Activated CD8-positive, alpha-beta memory T cell treated with anti-CD3 and anti-CD28 coated beads for 48 hours (primary cell): ENCODE measurements around the gene CILP.
"Not testable (repeated sequence)": the region's sequence is repeated elsewhere in the genome, so short reads cannot be mapped to it uniquely, and the experiment has no call there.

Experiments used
- DNase-seq, 3 experiments: peaks; one replicate each; pipeline ENCODE4 v3.0.0-alpha.2; 2020; ENCODE audit warnings: low read depth in 2 of 3, low spot score in 2 of 3

Gene CILP

GRCh38 chr15:65210770-65211481 is at the start of gene CILP:
Gene CILP (minus strand): TSS chr15:65211473. CDS start chr15:65209755, 1,718 bp downstream.
- DNase-seq = no peak

DNA sequence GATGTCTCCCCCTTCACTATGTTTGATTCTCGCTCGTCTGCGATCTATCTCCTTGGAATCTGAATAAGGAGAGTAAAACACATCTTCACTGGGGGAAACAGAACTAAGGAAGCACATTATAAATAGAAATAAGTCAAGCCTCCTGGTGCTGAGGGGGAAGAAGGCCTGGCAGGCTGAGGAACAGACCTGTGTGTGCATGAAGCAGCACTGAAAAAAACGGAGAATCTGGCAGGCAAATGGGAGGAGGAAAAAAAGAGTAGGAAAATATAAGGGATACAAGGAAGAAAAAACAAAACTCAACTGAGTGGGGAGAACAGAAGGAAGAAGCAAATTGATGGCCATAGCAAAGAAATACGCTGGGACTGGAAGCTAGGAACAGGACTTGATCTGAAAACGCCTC is 49.7 kb upstream of the CILP start:
- DNase-seq = no peak

GRCh38 chr15:65259367-65259797 is 48.1 kb upstream of the CILP start:
- no peak for DNase-seq

DNA sequence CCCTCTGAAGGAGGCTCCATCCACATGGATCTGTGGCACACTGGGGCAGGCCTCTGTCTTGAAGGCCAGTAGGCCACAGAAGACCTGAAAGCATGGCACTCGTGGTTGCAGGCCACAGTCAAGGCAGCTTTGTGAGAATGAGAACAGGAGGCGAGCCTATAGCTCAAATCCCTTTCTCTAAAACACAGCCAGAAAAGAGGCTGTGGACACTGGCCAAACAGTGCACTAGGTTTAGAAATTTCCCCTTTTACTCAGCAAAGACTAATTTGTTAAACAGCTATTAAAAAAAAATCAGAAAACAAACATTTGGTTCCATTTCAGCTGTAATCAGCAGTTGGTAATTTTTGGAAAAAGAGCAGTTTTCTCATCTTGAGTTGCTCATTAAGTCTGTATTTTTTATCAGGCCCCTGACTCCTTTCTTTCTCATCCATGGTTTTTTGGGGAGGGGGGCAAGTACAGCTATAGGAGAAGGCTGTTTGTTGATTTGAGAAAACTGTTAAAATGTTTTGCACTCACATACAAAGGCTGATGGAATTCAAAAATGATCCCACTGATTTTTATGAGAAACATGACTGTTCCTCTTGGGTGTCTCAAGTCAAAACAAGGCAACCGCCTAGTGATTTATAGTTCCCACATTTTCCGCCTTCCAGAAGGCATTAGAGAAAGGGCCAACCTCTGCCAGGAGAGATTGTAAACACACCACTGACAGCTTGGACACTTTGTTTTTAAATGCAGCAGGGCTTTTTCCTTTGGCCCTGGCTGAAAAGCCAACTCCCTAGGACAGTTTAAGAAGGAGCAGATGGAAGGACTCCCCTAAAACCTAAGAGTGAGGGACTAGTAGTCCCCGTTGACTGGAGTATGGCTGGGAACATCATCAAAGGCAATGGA is 47.3 kb upstream of the CILP start:
- no peak for DNase-seq

DNA sequence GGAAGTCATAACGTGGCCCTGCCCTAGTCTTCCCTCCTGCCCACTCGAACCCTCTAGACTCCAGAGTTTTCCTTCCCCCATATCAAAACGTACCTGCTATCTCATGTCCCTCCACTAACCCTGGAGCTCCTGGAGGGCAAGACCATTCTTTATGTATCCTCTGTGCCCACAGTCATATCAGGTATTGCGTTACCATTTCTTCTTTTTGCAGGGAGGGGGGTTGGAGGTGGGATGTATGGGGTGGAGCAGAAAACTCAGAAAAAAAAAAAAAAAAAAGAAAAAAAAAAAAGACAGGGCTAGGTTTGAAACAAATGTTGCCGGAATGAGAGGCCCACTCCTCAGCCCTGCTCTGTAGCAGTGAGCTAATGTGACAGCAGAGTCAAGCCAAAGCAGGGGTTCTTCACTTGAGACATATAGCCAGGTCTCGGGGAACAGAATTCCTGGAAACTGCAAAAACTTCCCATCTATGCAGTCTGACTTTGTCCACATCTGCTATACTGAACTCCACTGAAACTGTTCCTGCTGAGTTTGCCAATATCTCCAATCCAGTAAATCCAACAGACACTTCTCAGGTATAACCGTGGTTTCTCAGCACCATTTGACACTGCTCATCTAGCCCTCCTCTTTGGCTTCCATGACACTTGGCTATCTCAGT is 44.3 kb upstream of the CILP start:
- no peak for DNase-seq

DNA sequence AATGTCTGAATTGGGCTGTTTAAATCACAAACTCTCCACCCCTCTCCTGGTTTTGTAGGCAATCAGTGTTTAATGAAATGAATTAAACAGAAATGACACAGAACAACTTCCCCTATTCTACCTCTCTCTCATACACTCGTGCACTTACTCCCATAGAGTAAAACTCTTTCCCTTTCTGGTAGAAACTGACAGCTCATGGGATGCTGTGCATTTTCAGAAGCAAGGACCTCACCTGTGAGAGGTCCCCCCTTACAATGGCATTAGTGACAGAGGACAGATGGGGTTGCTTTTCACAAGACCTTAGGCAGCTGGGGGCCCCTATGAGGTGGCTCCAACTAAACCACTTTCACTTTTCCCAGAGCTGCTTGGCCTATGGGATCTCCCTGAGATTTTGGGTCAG is 43.5 kb upstream of the CILP start:
- no peak for DNase-seq

GRCh38 chr15:65254356-65254755 is 43.1 kb upstream of the CILP start:
- no peak for DNase-seq

- DNase-seq = peak; percentile 28 to 56 (median 49)
These were observed 38.4 kb upstream of the CILP start for GRCh38 chr15:65249641-65250040.

DNA sequence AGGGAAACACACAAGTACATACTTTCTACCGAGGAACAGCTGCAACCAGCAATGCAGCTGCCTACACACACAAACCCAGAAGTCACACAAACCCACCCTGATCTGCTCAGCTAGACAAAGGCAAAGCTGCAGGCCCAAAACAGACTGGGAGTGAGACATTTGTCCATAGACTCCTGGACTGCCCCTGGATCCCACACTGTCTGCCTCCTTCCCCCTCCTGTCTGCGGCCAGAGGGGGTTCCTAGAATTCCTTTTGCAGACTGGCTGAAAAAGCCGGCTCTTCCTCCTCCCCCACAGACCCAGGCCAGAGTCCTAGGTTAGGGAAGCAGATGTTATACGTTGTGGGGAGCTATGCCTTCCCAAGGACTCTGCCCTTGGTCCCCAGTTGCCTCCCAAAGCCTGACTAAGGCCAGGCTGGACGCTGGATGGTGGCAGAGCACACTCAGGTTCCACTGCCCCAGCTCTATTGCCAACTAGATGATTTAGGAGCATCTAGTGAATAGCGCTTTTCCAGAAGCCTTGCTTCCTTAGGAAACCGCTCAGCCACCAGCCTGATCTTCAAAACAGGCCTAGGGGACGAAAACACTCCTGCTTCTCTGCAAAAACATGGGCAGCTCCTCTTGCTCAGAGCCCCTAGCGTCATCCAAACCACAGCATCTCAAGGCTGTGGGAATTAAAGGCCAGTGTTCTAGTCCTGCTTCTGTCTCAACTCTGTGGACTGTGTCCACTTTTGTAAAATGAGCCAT is 37.4 kb upstream of the CILP start:
- DNase-seq = no peak

DNA sequence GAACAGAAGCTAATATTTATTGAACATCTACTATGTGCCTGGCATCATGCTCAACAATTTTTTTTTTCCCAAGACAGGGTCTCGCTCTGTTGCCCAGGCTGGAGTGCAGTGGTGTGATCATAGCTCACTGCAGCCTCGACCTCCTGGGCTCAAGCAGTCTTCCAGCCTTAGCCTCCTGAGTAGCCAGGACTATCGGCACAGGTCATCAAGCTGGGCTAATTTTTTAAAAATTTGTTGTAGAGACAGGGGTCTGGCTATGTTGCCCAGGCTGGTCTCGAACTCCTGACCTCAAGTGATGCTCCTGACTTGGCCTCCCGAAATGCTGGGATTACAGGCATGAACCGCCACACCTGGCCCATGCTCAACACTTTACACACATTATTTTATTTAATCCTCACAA is 35.7 kb upstream of the CILP start:
- DNase-seq = no peak

- no peak for DNase-seq
These were observed 34.9 kb upstream of the CILP start for GRCh38 chr15:65246026-65246714.

GRCh38 chr15:65245096-65245856 is 34.0 kb upstream of the CILP start:
- DNase-seq = no peak

DNA sequence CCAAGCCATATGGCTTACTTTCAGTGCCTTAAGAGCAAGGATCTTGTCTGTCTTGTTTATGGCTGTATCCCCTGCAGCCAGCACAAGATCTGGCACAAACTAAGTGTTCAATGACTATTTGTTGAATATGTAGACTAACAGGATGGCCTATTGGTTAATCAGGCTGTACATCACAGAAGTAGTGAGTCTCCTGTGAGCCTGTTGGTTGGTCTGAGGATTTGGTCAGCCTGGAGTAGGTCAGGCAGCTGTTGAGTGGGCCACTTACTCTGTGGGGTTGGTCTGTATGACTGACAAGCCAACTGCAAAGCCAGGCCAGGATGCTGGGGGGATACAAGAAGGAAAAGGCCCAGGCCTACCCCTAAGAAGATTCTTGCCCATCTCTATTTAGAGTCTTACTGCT is 33.4 kb upstream of the CILP start:
- no peak for DNase-seq

DNA sequence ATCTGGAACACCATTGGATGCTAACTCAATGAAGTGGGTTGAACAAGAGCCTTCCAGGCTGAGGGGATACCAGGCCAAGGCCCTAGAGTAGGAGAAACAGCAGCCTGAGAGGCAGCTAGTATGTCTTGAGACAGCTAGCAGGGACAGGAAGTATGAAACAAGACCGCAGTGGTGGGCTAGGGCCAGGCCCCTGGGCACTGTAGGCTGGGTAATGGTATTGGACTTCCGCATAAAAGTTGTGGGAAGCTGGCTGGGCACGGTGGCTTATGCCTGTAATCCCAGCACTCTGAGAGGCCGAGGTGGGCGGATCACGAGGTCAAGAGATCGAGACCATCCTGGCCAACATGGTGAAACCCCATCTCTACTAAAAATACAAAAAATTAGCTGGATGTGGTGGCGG is 25.2 kb upstream of the CILP start:
- DNase-seq = not testable (repeated sequence)

GRCh38 chr15:65233696-65234095 is 22.4 kb upstream of the CILP start:
- no peak for DNase-seq

DNA sequence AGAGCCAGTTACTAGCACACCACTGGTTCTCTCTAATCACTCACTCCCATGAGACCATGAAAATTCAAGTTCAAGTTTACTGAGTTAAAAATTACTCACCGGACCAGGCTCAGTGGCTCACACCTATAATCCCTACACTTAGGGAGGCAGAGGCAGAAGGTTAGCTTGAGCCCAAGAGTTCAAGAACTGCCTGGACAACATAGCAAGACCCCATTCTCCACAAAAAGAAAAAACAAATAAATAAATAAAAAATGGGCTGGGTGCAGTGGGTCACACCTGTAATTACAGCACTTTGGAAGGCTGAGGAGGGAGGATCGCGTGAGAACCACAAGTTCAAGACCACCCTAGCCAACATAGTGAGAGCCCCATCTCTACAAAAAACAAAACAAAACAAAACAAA is 21.2 kb upstream of the CILP start:
- no peak for DNase-seq

DNA sequence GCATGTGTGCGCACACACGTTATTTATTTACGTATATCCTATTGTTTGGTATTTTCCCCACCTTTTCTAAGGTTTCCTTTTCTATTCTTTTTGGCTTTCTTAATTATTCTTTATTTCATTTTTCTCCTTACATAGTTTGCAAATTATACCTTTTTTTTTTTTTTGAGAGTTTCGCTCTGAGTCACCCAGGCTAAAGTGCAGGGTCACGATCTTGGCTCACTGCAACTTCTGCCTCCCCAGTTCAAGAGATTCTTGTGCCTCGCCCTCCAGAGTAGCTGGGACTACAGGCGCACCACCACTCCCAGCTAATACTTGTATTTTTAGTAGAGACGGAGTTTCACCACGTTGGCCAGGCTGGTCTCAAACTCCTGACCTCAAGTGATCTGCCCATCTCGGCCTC is 20.0 kb upstream of the CILP start:
- no peak for DNase-seq

- DNase-seq = not testable (repeated sequence)
These were observed 15.6 kb upstream of the CILP start for GRCh38 chr15:65226901-65227300.

DNA sequence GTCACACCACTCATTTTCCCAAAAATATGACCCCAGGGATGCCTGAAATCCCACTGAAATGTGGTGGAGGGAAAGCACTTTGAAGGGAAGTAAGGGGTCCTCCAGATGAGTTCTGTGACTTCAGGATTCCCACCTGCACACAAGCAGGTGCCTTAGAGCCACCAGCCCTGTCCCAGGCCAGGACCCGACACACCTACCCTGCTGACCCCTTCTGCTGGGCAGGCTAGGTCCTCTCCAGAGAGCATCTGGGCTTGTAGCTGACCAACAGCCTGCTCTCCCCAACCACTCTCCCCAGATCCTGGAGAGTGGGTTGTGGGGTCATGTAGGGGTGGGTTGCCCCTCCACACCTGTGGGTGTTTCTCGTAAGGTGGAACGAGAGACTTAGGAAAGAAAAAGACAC is 14.9 kb upstream of the CILP start:
- no peak for DNase-seq

GRCh38 chr15:65223996-65224395 is 12.7 kb upstream of the CILP start:
- no peak for DNase-seq
